Measurements from ENCODE around the gene KCNMA1. TPM values are rescaled to one million over a fixed set of nuclear protein-coding genes. Genes with fewer than 3 reads are reported as not detected.

The KCNMA1 gene
- polyA plus RNA-seq, 1 experiment = 21.4 TPM

- H3K36me3 ChIP-seq (ENCODE audit: control insufficient read depth, insufficient read depth, low read length) = no peaks in the 10 kb centered on the region
- no peak for TF ChIP-seq CTCF (IDR thresholded peaks at IDR 0.05; ENCODE audit: insufficient read depth, low read depth, low read length)
- ChIA-PET POLR2A (interaction anchor here (0.6 kb wide), 1 partner anchor 168 kb away, joined by 4 read pairs; no protein-coding TSS in a partner anchor), CTCF (interaction anchor here (0.5 to 2.5 kb wide), 6 partner anchors 8 to 409 kb away, joined by 3 to 10 read pairs (median 3); no protein-coding TSS in a partner anchor)
- no peak for DNase-seq (ENCODE audit: low read depth)
- no peaks in the 10 kb centered on the region for H3K27me3 ChIP-seq (ENCODE audit: control insufficient read depth, insufficient read depth, low read length)
- no peak overlapping the region for H3K4me3 ChIP-seq (ENCODE audit: low read depth, low read length)
Observed at GRCh38 chr10:77187376-77187999, 450.1 kb downstream of the KCNMA1 start.

DNA sequence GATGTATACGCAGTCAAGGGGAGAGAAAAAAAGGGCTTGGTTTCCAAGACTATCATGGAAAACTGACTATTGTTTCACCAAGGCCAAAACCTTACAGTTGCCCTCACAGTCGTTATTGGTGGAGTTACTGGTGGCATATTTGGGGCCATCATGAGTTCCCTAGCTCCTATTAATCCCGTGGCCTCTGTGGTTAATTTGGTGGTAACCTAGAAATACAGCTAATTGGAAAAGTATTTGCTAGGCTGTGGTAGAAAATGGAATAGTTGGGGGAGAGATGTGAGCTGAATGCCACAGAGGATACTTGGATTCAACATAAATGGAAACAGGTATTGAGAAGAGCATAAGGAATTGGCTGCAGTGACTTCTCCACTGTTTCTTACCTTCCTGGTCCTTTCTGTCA lies 450.7 kb downstream of the KCNMA1 start:
- H3K27me3 ChIP-seq (ENCODE audit: control insufficient read depth, insufficient read depth, low read length) = no peaks in the 10 kb centered on the region

DNA sequence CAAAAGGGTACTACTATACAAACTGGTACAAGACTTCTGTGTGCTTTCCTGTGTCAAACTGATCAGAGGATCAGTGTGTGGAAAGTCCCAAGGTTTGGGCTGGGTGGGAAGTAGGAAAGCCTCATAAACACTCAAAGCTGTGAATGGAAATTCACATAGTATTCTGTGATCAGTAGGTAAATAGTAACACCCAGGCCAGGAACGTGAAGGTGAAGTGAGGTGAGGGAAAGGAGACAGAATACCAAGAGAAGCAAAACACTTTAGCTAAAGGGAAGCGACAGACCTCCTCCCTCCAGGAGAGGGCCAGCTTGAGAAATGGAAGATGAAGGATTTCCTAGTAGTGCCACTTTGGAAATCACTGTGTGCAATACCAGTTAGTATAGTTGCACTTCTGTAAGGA lies 451.9 kb downstream of the KCNMA1 start:
- H3K4me3 ChIP-seq (ENCODE audit: low read depth, low read length) = no peak overlapping the region
- H3K27me3 ChIP-seq (ENCODE audit: control insufficient read depth, insufficient read depth, low read length) = no peaks in the 10 kb centered on the region
- TF ChIP-seq CTCF (IDR thresholded peaks at IDR 0.05; ENCODE audit: insufficient read depth, low read depth, low read length) = no peak
- no peaks in the 10 kb centered on the region for H3K36me3 ChIP-seq (ENCODE audit: control insufficient read depth, insufficient read depth, low read length)
- POLR2A ChIA-PET = no interaction called here
- CTCF ChIA-PET = interaction anchor here (0.6 to 2.5 kb wide), 4 partner anchors 11 to 526 kb away, joined by 3 to 10 read pairs (median 3); no protein-coding TSS in a partner anchor
- no peak for DNase-seq (ENCODE audit: low read depth)

More for the DNA sequence above, 450.7 kb downstream of the KCNMA1 start:
- ChIA-PET POLR2A (interaction anchor here (0.6 to 0.7 kb wide), 2 partner anchors 32 to 169 kb away, joined by 3 to 4 read pairs; no protein-coding TSS in a partner anchor), CTCF (interaction anchor here (0.6 to 2.5 kb wide), 5 partner anchors 8 to 56 kb away, joined by 3 to 10 read pairs (median 3); no protein-coding TSS in a partner anchor)
- no peak overlapping the region for H3K4me3 ChIP-seq (ENCODE audit: low read depth, low read length)
- H3K36me3 ChIP-seq (ENCODE audit: control insufficient read depth, insufficient read depth, low read length) = no peaks in the 10 kb centered on the region
- TF ChIP-seq CTCF (IDR thresholded peaks at IDR 0.05; ENCODE audit: insufficient read depth, low read depth, low read length) = no peak
- no peak for DNase-seq (ENCODE audit: low read depth)

DNA sequence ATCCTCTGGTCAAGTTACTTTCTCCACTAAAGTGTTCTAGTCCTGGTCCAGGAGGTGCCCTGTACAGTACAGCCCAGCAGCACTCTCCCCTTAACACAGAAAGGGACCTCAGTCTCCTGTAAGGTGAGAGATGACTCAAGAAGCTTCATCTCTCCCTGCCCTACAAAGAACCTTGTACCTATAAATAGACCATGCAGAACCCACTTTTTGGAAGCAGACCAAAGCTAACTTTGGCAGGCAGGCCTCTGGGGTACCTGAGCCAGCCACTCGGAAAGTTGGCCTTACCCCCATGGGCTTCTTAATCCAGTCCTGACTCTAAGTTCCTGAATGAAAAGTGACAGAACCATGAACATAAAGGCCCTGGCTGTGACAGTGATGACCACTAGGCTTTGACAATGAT lies 454.8 kb downstream of the KCNMA1 start:
- TF ChIP-seq CTCF (IDR thresholded peaks at IDR 0.05; ENCODE audit: insufficient read depth, low read depth, low read length) = no peak
- ChIA-PET CTCF (interaction anchor here (0.9 to 2.7 kb wide), 6 partner anchors 9 to 529 kb away, joined by 3 to 12 read pairs (median 4); no protein-coding TSS in a partner anchor), POLR2A (no interaction called here)
- H3K27me3 ChIP-seq (ENCODE audit: control insufficient read depth, insufficient read depth, low read length) = no peaks in the 10 kb centered on the region
- no peak overlapping the region for H3K4me3 ChIP-seq (ENCODE audit: low read depth, low read length)
- H3K36me3 ChIP-seq (ENCODE audit: control insufficient read depth, insufficient read depth, low read length) = no peaks in the 10 kb centered on the region
- DNase-seq (ENCODE audit: low read depth) = no peak

DNA sequence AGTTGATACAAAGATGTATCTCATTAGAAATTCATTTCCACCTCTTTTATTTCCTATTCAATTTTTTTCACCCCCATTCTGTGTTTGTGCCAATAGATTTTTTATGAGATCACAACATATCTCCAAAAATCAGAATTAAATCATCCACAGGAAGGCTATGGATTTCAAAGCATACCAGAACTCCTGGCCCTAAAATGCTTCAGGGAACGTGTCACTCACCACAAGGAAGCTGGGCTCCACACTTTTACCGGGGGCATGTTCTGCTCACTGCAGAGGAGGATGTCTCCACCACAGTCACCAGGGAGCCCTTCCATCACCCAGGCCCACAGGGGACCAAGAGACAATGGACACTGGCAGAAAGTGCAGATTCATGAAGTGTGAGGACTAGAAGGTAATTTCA lies 456.8 kb downstream of the KCNMA1 start:
- H3K27me3 ChIP-seq (ENCODE audit: control insufficient read depth, insufficient read depth, low read length) = no peaks in the 10 kb centered on the region
- no peak for DNase-seq (ENCODE audit: low read depth)
- H3K36me3 ChIP-seq (ENCODE audit: control insufficient read depth, insufficient read depth, low read length) = no peaks in the 10 kb centered on the region
- no peak overlapping the region for H3K4me3 ChIP-seq (ENCODE audit: low read depth, low read length)
- ChIA-PET CTCF (interaction anchor here (1.9 kb wide), 1 partner anchor 461 kb away, joined by 7 read pairs; no protein-coding TSS in a partner anchor), POLR2A (no interaction called here)
- TF ChIP-seq CTCF (IDR thresholded peaks at IDR 0.05; ENCODE audit: insufficient read depth, low read depth, low read length) = no peak
